GM18526 (cell line): ENCODE measurements around the gene STAT5B.

ENCODE experiments used
- POLR2A ChIP-seq: IDR thresholded peaks from 3 replicates; pipeline ENCODE4 v1.6.1; 2011; ENCODE audit not compliant: insufficient read length; ENCODE audit errors: extremely low read depth

STAT5B gene

DNA sequence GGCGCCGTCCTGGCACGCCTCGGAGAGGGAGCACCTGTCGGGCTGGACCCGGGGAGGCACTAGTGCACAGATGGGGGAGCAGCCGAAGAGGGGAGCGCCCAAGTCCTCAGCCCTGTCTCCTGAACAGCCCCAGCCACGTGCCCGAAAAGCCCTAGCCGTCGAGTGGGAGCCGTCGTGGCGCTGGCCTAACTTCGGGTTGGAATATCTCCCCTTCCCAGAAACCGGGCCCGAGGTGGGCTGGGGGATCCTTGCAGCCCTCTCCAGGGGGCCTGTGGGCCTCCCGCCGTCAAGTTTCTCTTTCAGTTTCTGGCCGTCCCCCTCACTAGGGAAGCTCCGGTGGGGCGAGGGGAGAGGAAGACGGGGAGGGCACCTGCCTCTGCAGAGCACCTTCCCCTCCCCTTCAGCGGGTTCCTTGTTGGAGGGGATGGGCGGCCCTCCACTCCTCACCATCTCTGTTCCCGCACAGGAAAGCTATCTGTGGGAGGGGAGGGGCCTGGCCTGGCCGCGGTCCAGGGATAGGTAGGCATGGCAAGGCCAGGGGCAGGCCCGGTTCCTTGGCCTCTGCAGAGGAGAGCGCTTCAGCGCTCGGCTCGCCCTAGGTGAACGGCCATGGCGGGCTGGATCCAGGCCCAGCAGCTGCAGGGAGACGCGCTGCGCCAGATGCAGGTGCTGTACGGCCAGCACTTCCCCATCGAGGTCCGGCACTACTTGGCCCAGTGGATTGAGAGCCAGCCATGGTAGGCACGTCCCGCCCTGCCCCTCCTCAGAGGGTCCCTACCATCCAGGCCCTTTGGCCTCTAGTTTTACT, 12.8 kb upstream of the STAT5B start:
- TF ChIP-seq POLR2A = peak; percentile 34

DNA sequence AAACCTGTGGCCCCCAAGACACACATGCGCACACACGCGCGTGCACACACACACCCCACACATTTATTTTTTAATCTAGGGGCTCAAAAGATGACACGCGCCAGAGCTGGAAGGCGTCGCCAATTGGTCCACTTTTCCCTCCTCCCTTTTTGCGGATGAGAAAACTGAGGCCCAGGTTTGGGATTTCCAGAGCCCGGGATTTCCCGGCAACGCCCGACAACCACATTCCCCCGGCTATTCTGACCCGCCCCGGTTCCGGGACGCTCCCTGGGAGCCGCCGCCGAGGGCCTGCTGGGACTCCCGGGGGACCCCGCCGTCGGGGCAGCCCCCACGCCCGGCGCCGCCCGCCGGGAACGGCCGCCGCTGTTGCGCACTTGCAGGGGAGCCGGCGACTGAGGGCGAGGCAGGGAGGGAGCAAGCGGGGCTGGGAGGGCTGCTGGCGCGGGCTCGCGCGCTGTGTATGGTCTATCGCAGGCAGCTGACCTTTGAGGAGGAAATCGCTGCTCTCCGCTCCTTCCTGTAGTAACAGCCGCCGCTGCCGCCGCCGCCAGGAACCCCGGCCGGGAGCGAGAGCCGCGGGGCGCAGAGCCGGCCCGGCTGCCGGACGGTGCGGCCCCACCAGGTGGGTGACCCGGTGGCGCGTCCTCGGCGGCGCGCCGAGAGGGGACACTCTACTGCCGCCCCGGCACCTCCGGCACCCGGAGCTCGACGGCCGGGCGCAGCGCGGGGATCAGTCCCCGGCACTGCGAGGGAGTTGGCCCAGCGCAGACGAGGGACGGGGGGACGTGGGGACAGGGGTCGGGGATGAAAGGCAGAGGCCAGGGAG, 12.0 kb upstream of the STAT5B start, which contains the start of gene STAT5A:
STAT5A (plus strand) TSS at position 522 of the 826 bp plus-strand sequence. CDS start 914 bp downstream, outside the sequence.
- TF ChIP-seq POLR2A = no peak

- peak; percentile 62 for TF ChIP-seq POLR2A
These were observed 11.2 kb upstream of the STAT5B start for GRCh38 chr17:42287305-42287976.

DNA sequence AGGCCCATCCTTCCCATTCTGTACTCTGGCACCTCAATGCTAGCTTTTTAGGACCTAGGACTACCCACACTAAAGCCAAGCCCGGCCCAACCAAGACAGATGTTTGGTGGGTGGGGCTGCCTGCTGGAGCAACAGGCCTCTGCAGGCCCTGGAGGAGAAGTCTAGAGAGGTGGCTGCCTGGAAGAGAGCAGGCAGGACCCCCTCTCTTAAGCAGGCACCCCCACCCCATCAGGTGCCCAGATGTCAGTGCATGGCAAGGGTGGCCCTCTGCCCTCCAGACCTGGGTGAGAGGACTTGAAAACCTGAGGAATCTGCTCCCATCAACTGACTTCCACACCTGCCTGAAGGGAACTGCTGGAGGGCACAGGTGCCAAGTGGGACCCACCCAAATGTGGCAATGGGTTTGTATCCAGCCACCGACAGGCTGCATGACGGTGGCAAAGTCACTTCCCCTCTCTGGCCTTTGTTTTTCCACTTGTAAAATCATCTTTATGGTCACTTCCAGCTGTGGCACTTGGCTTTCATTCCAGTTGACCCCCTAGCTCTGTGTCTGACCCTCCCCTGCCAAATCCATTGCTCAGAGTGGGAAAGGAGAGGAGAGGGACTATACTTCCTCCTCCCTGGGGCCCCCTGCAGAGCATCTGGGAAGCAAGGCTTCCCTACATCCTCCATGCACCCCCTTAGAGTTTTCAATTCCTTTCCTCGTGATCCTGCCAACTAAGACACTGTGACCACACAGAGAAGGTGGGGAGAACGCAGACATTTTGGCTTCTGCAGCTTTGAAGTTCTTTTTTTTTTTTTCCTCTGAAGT, 10.4 kb upstream of the STAT5B start:
- TF ChIP-seq POLR2A = no peak

- TF ChIP-seq POLR2A = no peak
These were observed 9.3 kb upstream of the STAT5B start for GRCh38 chr17:42285346-42286050.

GRCh38 chr17:42284566-42284965, 8.4 kb upstream of the STAT5B start:
- TF ChIP-seq POLR2A = no peak

DNA sequence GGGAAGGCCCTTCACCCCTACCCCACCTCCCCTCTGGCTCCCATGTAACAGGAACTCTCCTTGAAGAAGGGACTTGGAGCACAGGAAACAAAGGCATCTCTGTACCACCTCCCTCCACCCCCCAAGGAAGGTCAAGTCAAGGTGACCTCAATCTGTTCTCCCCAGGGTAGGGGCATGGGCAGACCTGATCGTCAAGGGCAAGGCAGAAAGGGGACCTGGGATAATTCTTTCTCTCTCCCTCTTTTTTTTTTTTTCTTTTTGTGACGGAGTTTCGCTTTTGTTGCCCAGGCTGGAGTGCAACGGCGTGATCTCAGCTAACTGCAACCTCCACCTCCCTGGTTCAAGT, 7.8 kb upstream of the STAT5B start:
- TF ChIP-seq POLR2A = no peak

DNA sequence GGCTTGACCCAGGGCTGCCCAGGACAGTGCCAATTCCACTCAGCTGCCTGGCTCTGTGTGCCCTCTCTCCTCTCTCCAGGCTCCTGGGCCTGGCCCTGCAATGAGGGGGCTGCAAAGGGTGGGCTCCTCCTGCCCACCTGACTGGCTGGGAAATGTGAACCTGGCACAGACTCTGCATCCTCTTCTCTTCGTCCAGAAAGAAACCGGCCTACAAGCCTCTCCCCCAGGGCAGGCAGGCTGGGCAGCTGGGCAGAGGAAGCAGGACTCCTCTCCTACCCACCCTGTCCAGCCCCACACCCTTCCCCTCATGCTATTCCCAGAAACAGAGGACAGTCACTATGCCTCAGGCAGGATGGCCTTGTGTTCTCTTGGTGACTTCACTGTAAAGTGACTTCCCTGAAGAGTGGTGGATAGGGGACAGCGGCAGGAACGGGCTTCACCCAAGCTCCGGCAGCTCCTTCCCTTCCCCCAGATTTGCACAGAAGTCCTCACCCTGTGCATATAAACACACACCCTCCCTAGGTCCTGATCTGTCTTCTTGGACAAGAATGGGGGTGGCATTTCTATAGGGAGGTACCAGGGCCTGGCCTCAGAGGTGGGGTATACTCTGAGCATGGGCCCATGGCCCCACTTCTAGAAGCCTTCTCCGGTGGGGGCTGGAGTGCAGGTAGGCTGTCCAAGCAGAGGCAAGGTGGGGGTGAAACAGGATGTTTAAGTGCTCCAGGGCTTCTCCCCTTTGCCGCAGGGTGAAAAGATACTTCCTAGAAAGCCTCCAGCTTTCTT, 7.2 kb upstream of the STAT5B start:
- no peak for TF ChIP-seq POLR2A

DNA sequence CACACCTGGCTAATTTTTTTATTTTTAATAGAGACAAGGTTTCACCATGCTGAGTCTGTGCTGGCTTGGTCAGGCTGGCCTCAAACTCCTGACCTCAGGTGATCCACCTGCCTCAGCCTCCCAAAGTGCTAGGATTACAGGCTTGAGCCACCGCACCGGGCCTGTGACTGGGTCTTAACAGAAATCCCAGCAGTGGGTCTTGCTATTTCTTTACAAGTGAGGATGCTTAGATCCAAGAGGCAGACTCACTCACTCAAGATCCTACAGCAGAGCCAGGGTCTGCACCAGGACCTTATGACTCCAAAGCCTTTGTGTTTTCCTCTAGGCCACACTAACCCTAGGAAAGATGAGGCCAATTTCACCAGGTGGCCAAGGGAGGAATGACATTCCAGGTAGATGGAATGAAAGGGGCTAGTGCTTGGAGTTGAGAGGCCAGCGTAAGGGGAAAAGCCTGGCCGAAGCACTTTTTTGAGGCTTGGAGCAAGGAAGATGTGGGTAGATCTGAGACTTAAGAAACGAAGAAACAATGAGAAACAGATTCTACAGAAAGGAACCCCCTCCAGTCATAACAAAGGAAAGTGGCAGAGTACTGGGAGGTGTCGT, 6.4 kb upstream of the STAT5B start:
- TF ChIP-seq POLR2A = no peak

GRCh38 chr17:42281571-42282096, 5.4 kb upstream of the STAT5B start:
- no peak for TF ChIP-seq POLR2A

DNA sequence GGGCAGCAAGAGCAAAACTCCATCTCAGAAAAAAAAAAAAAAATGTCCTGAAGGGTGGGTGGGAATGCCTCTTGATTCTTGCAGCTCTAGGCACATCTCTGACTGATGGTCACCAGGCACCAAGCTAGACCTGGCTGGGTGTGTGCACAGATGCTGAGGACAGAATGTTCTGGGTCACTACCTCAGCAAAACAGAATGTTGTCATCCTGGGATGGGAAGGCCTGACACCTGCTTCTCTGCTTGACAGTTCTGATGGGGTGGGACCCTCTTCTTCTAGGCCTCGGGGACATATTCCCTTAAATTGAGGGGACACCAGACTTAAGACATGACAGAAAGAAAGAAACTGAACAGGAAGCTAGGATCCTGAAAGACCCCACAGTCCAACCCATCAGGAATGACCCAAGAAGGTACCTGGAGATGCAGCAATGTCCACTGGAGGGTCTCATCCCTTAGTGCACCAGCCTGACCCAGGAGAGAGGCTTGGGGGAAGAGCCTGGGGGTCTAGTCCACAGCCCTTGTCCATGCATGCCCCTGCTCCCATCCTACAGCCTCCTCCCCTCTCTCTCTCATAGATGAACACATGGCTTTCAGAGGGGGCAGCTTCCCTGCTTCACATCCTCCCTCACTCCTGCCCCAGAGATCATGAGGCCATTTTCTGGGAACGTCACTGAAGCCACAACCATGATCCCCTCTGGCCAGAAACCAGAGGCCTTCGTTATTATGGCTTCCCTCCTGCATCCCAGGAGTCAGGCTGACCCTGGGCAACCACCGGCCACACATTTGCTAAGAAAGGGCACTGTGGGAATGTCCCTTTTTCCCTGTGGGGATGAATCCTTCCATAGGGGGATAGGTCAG, 3.8 kb upstream of the STAT5B start:
- TF ChIP-seq POLR2A = no peak

DNA sequence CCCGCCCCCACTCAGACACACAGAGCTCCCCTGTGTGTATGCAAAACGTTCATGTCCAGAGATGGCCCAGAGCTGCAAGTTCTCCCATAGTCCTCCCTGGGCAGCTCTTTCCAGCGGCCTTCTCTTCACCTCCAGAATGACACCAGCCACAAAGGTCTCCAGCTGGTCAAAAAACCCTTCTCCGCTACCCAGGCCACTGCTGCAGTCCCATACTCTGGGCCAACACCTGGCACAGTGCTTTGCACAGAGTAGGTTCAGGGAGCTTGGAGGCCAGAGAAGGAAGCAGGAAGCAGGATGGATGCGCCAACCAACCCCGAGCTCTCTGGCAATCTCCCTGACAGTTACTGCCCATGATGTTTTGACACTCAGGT, 1.1 kb upstream of the STAT5B start:
- no peak for TF ChIP-seq POLR2A
